CD8-positive, alpha-beta memory T cell (primary cell): ENCODE results near the gene RINL. TPM values are rescaled to one million over a fixed set of nuclear protein-coding genes. Genes with fewer than 3 reads are reported as not detected.
"Not testable (repeated sequence)": the region's sequence is repeated elsewhere in the genome, so short reads cannot be mapped to it uniquely, and the experiment has no call there.

ENCODE experiments used
- CTCF ChIA-PET: fragments of 350-600 bp; sonication (Branson Sonifier 250); formaldehyde crosslinking; loops from one replicate; lab custom pipeline; 2021; ENCODE audit warnings: antibody characterized with exemption; lab: Charles Lee
- POLR2A ChIA-PET: fragments of 350-600 bp; sonication (Branson Sonifier 250); formaldehyde crosslinking; loops from one replicate; lab custom pipeline; 2021; ENCODE audit warnings: antibody characterized with exemption; lab: Charles Lee
- DNase-seq, 5 donors: peaks; one replicate each; pipeline versions ENCODE4 v3.0.0 to v3.0.0-alpha.2; 2020 to 2022; ENCODE audit warnings: mixed read lengths in 1 of 5
- H3K27ac ChIP-seq: one replicate; pipeline ENCODE4 v1.7.0; 2013; ENCODE audit warnings: low read depth, mild to moderate bottlenecking, low read length, moderate library complexity
- H3K27me3 ChIP-seq: 2 replicates; pipeline ENCODE4 v1.7.0; 2013; ENCODE audit warnings: low read length, mild to moderate bottlenecking; ENCODE audit not compliant: insufficient read depth, poor library complexity, severe bottlenecking
- H3K36me3 ChIP-seq: 2 replicates; pipeline ENCODE4 v1.7.0; 2013; ENCODE audit warnings: mild to moderate bottlenecking, low read length, moderate library complexity; ENCODE audit not compliant: insufficient read depth
- H3K4me1 ChIP-seq: 2 replicates; pipeline ENCODE4 v1.7.0; 2013; ENCODE audit warnings: mild to moderate bottlenecking, low read length, moderate library complexity; ENCODE audit not compliant: insufficient read depth
- H3K4me3 ChIP-seq: 2 replicates; pipeline ENCODE4 v1.7.0; 2013; ENCODE audit warnings: mild to moderate bottlenecking, low read length
- H3K9me3 ChIP-seq: 2 replicates; pipeline ENCODE4 v1.7.0; 2013; ENCODE audit warnings: mild to moderate bottlenecking, low read length
- H3K27ac Mint-ChIP-seq, 8 donors: one replicate each; pipeline ENCODE4 v1.8.0; 2020 to 2021; ENCODE audit warnings: mixed read lengths in 8 of 8, mild to moderate bottlenecking in 6 of 8, inconsistent platforms in 3 of 8, moderate library complexity in 3 of 8
- H3K27me3 Mint-ChIP-seq, 2 donors: one replicate each; pipeline ENCODE4 v1.8.0; 2020 to 2021; ENCODE audit warnings: mixed read lengths in 2 of 2, mild to moderate bottlenecking in 1 of 2, moderate library complexity in 1 of 2
- H3K36me3 Mint-ChIP-seq, 3 donors: one replicate each; pipeline ENCODE4 v1.8.0; 2020 to 2021; ENCODE audit warnings: mixed read lengths in 3 of 3, inconsistent platforms in 1 of 3, mild to moderate bottlenecking in 1 of 3
- H3K4me1 Mint-ChIP-seq, 3 donors: one replicate each; pipeline ENCODE4 v1.8.0; 2020 to 2021; ENCODE audit warnings: mixed read lengths in 3 of 3, inconsistent platforms in 1 of 3, mild to moderate bottlenecking in 1 of 3
- H3K4me3 Mint-ChIP-seq, 7 donors: one replicate each; pipeline ENCODE4 v1.8.0; 2020 to 2021; ENCODE audit warnings: mixed read lengths in 7 of 7, mild to moderate bottlenecking in 6 of 7, moderate library complexity in 4 of 7, inconsistent platforms in 2 of 7
- H3K9me3 Mint-ChIP-seq, 5 donors: one replicate each; pipeline ENCODE4 v1.8.0; 2020 to 2022; ENCODE audit warnings: mixed read lengths in 5 of 5, mild to moderate bottlenecking in 3 of 5, moderate library complexity in 2 of 5, inconsistent platforms in 1 of 5
- polyA plus RNA-seq: library from polyadenylated mRNA; unstranded; fragments of 300-500 nt; fragmentation: Illumina TruSeq; gene quantifications from one replicate; pipeline ENCODE4 v1.2.3, GENCODE V29; 2021
- total RNA-seq, 2 experiments: library from RNA; stranded (reverse); gene quantifications; one replicate each; pipeline ENCODE4 v1.2.3, GENCODE V29; 2021

The RINL gene
- total and polyA plus RNA-seq, 3 experiments from 2014 or later = 42.6 to 85.4 (median 82.3) TPM

DNA sequence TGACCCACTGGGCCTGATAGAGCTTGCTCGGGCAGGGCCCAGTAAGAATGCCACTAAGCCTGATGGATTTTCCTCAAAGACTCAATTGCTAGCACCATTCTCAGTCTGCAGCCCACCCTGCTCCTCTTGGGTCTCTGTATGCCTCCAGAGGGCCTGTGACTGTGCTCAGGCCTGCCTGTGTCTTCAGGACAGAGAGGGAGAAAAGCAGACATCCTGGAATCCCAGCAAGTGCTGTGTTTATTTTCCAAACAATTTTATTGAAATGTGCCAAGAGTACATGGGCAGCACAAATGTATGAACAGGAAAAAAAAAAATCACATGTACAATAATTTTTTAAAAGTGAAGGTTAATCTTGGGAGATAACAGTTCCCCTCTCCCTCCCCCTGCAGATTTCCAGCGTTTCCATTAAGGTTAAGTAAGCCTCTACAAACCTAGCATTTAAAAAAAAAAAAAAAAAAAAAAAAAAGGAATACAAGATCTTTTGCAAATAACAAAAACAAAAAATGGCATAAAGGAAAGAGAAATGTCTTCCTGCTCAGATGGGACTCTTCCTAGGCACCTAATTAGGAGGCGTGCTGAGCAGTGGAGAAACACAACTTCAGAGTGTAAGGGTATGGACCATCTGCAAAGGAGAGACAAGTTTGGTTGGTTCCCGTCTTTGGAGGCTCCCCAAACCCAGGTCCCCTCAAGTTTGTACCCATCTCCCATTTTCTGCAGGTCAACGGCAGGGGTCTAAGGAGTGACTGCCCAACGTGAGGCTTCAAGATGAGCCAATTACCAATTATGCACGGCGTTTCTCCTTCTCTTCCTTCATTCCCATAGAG lies 41.7 kb downstream of the RINL start:
- H3K27me3 Mint-ChIP-seq = peaks cover 0 to 2% of the 10 kb centered on the region in 2 donors
- H3K27ac Mint-ChIP-seq = peak overlapping the region in 2 of 8 donors; percentile 66 to 73
- no peaks in the 10 kb centered on the region for H3K27me3 ChIP-seq
- ChIA-PET CTCF (interaction anchor here (1.1 to 1.7 kb wide), 2 partner anchors 32 to 94 kb away, joined by 3 to 4 read pairs; partner anchors contain the start of genes MRPS12 and SARS2), POLR2A (no interaction called here)
- DNase-seq = peak in 1 of 5 donors; percentile 35
- H3K36me3 Mint-ChIP-seq = peaks cover 11 to 66% (median 15%) of the 10 kb centered on the region in 3 donors
- H3K4me3 Mint-ChIP-seq = peak overlapping the region in 1 of 7 donors; percentile 50
- H3K9me3 Mint-ChIP-seq = no peaks in the 10 kb centered on the region
- H3K27ac ChIP-seq = no peak overlapping the region
- peaks cover 19% of the 10 kb centered on the region for H3K4me1 ChIP-seq
- H3K4me1 Mint-ChIP-seq = peaks cover 18 to 40% (median 19%) of the 10 kb centered on the region in 3 donors
- no peaks in the 10 kb centered on the region for H3K9me3 ChIP-seq
- no peak overlapping the region for H3K4me3 ChIP-seq
- H3K36me3 ChIP-seq = peaks cover 54% of the 10 kb centered on the region

GRCh38 chr19:38834590-38834989 lies 43.5 kb downstream of the RINL start:
- ChIA-PET CTCF (interaction anchor here (1.7 kb wide), 2 partner anchors 34 to 37 kb away, joined by 4 read pairs; no protein-coding TSS in a partner anchor), POLR2A (interaction anchor here (0.5 kb wide), 1 partner anchor 21 kb away, joined by 5 read pairs; no protein-coding TSS in a partner anchor)
- Histone ChIP-seq H3K36me3 (peaks cover 38% of the 10 kb centered on the region), H3K27me3 (no peaks in the 10 kb centered on the region), H3K4me1 (peaks cover 17% of the 10 kb centered on the region), H3K9me3 (no peaks in the 10 kb centered on the region), H3K27ac (no peak overlapping the region), H3K4me3 (no peak overlapping the region)
- H3K27me3 Mint-ChIP-seq = peaks cover 0 to 2% of the 10 kb centered on the region in 2 donors
- H3K4me1 Mint-ChIP-seq = peaks cover 18 to 44% (median 27%) of the 10 kb centered on the region in 3 donors
- peaks cover 8 to 64% (median 13%) of the 10 kb centered on the region in 3 donors for H3K36me3 Mint-ChIP-seq
- H3K4me3 Mint-ChIP-seq = peak overlapping the region in 2 of 7 donors; percentile 43 to 63
- H3K9me3 Mint-ChIP-seq = no peaks in the 10 kb centered on the region
- no peak for DNase-seq
- peak overlapping the region in 2 of 8 donors; percentile 50 to 58 for H3K27ac Mint-ChIP-seq

DNA sequence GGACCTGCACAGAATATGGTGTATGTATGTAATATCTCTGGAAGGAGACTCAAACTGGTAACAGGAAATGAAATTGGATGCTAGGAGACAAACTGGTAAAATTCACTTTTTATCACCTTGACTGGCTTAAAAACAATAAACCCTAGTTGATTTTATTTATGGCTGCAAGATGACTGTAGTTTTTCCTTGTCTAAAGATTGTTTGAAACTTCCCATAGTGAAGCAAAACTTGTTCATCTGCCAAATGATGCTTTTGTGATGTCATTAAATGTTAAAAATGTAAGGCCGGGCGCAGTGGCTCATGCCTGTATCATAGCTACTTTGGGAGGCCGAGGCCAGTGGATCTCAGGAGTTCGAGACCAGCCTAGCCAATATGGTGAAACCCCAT lies 44.0 kb downstream of the RINL start:
- no peaks in the 10 kb centered on the region for H3K9me3 Mint-ChIP-seq

DNA sequence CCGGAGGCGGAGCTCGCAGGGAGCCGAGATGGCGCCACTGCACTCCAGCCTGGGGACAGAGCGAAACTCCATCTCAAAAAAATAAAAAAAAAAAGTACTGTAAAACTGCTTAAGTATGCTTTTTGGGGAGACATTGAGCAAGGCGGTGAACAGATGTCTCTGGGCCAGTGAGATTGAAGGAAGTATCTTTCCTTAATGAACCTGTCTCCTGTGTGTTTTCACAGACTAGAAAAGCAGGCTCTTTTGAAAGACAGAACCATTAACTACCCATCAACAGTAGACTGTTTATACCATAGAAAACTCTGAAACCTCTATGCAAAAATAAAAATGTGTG lies 45.0 kb downstream of the RINL start:
- H3K27ac ChIP-seq = no peak overlapping the region
- no peak overlapping the region for H3K4me3 ChIP-seq
- no peak for DNase-seq
- H3K36me3 Mint-ChIP-seq = peaks cover 0 to 55% (median 8%) of the 10 kb centered on the region in 3 donors
- CTCF ChIA-PET = interaction anchor here (1.3 to 1.4 kb wide), 2 partner anchors 36 to 261 kb away, joined by 3 read pairs; no protein-coding TSS in a partner anchor
- H3K9me3 ChIP-seq = no peaks in the 10 kb centered on the region
- no peaks in the 10 kb centered on the region for H3K27me3 Mint-ChIP-seq
- peak overlapping the region in 3 of 8 donors; percentile 21 to 63 (median 45) for H3K27ac Mint-ChIP-seq
- peaks cover 17% of the 10 kb centered on the region for H3K4me1 ChIP-seq
- no peaks in the 10 kb centered on the region for H3K9me3 Mint-ChIP-seq
- no peaks in the 10 kb centered on the region for H3K27me3 ChIP-seq
- H3K4me3 Mint-ChIP-seq = peak overlapping the region in 1 of 7 donors; percentile 25
- peaks cover 23% of the 10 kb centered on the region for H3K36me3 ChIP-seq
- POLR2A ChIA-PET = interaction anchor here (0.6 to 3.1 kb wide), 4 partner anchors 9 to 99 kb away, joined by 4 to 48 read pairs (median 20); partner anchors contain the start of gene HNRNPL
- H3K4me1 Mint-ChIP-seq = peaks cover 18 to 36% (median 30%) of the 10 kb centered on the region in 3 donors

More for the DNA sequence above, 44.0 kb downstream of the RINL start:
- DNase-seq = no peak
- Mint-ChIP-seq H3K27ac (peak overlapping the region in 3 of 8 donors; percentile 2 to 74 (median 7)), H3K4me1 (peaks cover 16 to 39% (median 27%) of the 10 kb centered on the region in 3 donors), H3K27me3 (peaks cover 0 to 2% of the 10 kb centered on the region in 2 donors), H3K4me3 (peak overlapping the region in 2 of 7 donors; percentile 29 to 58), H3K36me3 (peaks cover 7 to 61% (median 13%) of the 10 kb centered on the region in 3 donors)
- POLR2A ChIA-PET = interaction anchor here (0.5 kb wide), 1 partner anchor 20 kb away, joined by 5 read pairs; no protein-coding TSS in a partner anchor
- H3K9me3 ChIP-seq = no peaks in the 10 kb centered on the region
- CTCF ChIA-PET = interaction anchor here (1.4 to 1.7 kb wide), 2 partner anchors 35 to 37 kb away, joined by 3 to 4 read pairs; no protein-coding TSS in a partner anchor
- H3K4me3 ChIP-seq = no peak overlapping the region
- H3K36me3 ChIP-seq = peaks cover 33% of the 10 kb centered on the region
- H3K27me3 ChIP-seq = no peaks in the 10 kb centered on the region
- H3K27ac ChIP-seq = no peak overlapping the region
- H3K4me1 ChIP-seq = peaks cover 17% of the 10 kb centered on the region

GRCh38 chr19:38831142-38831605 lies 46.9 kb downstream of the RINL start:
- Histone ChIP-seq H3K27ac (peak overlapping the region; percentile 89), H3K4me1 (peaks cover 17% of the 10 kb centered on the region), H3K27me3 (no peaks in the 10 kb centered on the region), H3K36me3 (peaks cover 16% of the 10 kb centered on the region), H3K4me3 (peak overlapping the region; percentile 90), H3K9me3 (no peaks in the 10 kb centered on the region)
- Mint-ChIP-seq H3K36me3 (peaks cover 0 to 54% (median 3%) of the 10 kb centered on the region in 3 donors), H3K9me3 (no peaks in the 10 kb centered on the region), H3K27ac (peak overlapping the region; percentile 83 to 98 (median 97)), H3K27me3 (no peaks in the 10 kb centered on the region), H3K4me1 (peaks cover 25 to 54% (median 44%) of the 10 kb centered on the region in 3 donors), H3K4me3 (peak overlapping the region; percentile 85 to 96 (median 93))
- CTCF ChIA-PET = interaction anchor here (0.6 to 2.3 kb wide), 11 partner anchors 9 to 101 kb away, joined by 3 to 8 read pairs (median 4); partner anchors contain the start of gene RINL
- peak in 2 of 5 donors; percentile 13 to 58 for DNase-seq
- POLR2A ChIA-PET = interaction anchor here (0.6 to 3.1 kb wide), 12 partner anchors 8 to 1099 kb away, joined by 4 to 48 read pairs (median 5); partner anchors contain the start of genes EIF3K, HNRNPL, MRPS12 and SARS2

DNA sequence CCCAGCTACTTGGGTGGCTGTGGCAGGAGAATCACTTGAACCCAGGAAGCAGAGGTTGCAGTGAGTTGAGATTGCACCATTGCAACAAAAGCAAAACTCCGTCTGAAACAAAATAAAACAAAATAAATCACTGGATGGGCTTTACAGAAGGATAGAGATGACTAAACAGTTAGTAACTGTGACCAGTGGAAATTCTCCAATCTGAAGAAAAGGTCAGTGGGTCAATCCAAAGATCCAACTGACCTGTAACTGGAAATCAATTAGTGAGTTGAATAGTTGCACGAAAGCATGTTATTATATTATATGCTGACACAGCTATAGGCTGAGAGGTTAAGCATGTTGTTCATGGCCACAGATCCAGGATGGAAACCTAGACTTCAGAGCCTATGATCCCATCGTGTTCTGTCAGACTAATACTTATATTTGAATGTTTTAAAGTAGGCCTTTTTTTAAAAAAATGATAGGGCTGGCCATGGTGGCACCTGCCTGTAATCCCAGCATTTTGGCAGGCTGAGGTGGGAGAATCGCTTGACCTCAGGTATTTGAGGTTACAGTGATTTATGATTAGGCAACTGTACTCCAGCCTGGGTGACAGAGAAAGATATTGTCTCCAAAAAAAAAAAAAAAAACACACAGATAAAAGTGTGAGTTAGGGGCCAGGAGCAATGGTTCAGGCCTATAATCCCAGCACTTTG lies 47.9 kb downstream of the RINL start:
- Histone ChIP-seq H3K36me3 (peaks cover 9% of the 10 kb centered on the region), H3K27me3 (no peaks in the 10 kb centered on the region), H3K9me3 (no peaks in the 10 kb centered on the region), H3K27ac (no peak overlapping the region), H3K4me3 (no peak overlapping the region), H3K4me1 (peaks cover 17% of the 10 kb centered on the region)
- Mint-ChIP-seq H3K27ac (peak overlapping the region in 7 of 8 donors; percentile 9 to 97 (median 93)), H3K36me3 (peaks cover 0 to 51% (median 4%) of the 10 kb centered on the region in 3 donors), H3K4me3 (peak overlapping the region; percentile 85 to 96 (median 93)), H3K4me1 (peaks cover 27 to 62% (median 47%) of the 10 kb centered on the region in 3 donors), H3K9me3 (no peaks in the 10 kb centered on the region), H3K27me3 (no peaks in the 10 kb centered on the region)
- DNase-seq = no peak
- CTCF ChIA-PET = interaction anchor here (1.0 to 2.3 kb wide), 4 partner anchors 58 to 196 kb away, joined by 3 to 6 read pairs (median 4); no protein-coding TSS in a partner anchor
- POLR2A ChIA-PET = interaction anchor here (0.5 to 3.1 kb wide), 6 partner anchors 9 to 211 kb away, joined by 3 to 48 read pairs (median 6); partner anchors contain the start of genes EIF3K and HNRNPL

DNA sequence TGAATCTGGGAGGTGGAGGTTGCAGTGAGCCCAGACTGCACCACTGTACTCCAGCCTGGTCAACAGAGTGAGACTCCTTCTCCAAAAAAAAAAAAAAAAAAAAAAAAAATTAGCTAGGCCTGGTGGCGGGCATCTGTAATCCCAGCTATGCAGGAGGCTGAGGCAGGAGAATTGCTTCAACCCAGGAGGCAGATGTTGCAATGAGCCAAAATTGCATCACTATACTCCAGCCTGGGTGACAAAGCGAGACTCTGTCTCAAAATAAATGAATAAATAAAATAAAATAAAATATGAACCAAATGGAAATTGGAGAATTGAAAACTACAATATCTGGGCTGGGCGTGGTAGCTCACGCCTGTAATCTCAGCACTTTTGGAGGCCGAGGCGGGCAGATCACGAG lies 48.9 kb downstream of the RINL start:
- H3K27me3 Mint-ChIP-seq, H3K36me3 ChIP-seq, H3K9me3 Mint-ChIP-seq, H3K9me3 ChIP-seq, H3K27me3 ChIP-seq, H3K27ac Mint-ChIP-seq, DNase-seq, H3K4me3 ChIP-seq, H3K27ac ChIP-seq: not testable (repeated sequence)
- POLR2A ChIA-PET = interaction anchor here (0.8 to 1.2 kb wide), 2 partner anchors 10 to 210 kb away, joined by 3 read pairs; partner anchors contain the start of gene EIF3K
- peaks cover 17% of the 10 kb centered on the region for H3K4me1 ChIP-seq
- CTCF ChIA-PET = interaction anchor here (0.7 to 2.3 kb wide), 4 partner anchors 59 to 195 kb away, joined by 3 to 5 read pairs (median 3); no protein-coding TSS in a partner anchor
- Mint-ChIP-seq H3K4me1 (peaks cover 32 to 71% (median 57%) of the 10 kb centered on the region in 3 donors), H3K36me3 (peaks cover 0 to 58% (median 4%) of the 10 kb centered on the region in 3 donors), H3K4me3 (peak overlapping the region in 2 of 7 donors; percentile 50 to 96)
